Pons (tissue), 1 donor: ENCODE data around the gene FZR1.
A peak's percentile ranks its signal among the peaks of the same experiment; 100 is the strongest.

Source experiments
- DNase-seq: peaks from one replicate; pipeline ENCODE4 v3.0.0-alpha.2; 2016; ENCODE audit warnings: low spot score

FZR1 gene

DNA sequence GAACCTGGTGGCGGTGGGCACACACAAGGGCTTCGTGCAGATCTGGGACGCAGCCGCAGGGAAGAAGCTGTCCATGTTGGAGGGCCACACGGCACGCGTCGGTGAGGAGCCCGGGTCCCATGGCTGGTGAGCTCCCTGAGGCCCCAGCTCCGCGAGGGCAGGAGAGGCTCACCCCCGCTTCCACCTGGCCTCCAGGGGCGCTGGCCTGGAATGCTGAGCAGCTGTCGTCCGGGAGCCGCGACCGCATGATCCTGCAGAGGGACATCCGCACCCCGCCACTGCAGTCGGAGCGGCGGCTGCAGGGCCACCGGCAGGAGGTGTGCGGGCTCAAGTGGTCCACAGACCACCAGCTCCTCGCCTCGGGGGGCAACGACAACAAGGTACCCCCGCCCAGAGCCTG lies 25.6 kb downstream of the FZR1 start:
- DNase-seq = no peak

DNA sequence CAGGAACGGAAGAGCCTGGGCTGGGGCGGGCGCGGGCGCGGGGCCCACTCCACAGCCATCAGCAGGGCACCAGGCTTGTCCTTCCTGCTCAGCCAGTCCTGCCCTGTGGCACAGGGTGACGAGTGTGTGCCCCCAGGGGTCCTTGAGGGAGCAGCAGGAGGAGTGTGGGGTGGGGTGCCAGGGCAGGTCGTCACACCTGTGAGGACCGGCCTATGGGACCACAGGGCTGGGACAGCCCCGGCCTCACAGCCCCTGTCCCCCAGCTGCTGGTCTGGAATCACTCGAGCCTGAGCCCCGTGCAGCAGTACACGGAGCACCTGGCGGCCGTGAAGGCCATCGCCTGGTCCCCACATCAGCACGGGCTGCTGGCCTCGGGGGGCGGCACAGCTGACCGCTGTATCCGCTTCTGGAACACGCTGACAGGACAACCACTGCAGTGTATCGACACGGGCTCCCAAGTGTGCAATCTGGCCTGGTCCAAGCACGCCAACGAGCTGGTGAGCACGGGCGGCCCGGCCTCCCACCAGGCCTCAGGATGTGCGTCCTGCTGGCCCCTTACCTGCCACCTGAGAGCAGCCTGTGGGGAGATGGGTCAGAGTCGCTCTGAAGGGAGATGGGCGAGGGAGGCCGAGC lies 26.2 kb downstream of the FZR1 start:
- DNase-seq = no peak

DNA sequence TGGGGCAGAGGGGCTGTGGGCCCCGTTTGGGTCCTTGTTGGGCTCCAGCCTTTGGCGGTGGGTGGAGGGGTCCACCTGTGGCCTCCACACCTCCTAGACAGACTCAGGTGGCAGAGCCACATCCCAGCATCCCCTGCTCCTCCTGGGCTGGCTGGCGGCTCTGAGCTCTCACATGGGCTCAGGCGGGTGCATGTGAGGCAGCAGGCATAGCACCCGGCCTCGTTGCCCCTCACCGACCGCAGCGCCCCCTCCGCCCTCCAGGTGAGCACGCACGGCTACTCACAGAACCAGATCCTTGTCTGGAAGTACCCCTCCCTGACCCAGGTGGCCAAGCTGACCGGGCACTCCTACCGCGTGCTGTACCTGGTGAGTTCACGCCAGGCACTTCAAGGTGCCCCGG lies 26.9 kb downstream of the FZR1 start:
- DNase-seq = no peak

DNA sequence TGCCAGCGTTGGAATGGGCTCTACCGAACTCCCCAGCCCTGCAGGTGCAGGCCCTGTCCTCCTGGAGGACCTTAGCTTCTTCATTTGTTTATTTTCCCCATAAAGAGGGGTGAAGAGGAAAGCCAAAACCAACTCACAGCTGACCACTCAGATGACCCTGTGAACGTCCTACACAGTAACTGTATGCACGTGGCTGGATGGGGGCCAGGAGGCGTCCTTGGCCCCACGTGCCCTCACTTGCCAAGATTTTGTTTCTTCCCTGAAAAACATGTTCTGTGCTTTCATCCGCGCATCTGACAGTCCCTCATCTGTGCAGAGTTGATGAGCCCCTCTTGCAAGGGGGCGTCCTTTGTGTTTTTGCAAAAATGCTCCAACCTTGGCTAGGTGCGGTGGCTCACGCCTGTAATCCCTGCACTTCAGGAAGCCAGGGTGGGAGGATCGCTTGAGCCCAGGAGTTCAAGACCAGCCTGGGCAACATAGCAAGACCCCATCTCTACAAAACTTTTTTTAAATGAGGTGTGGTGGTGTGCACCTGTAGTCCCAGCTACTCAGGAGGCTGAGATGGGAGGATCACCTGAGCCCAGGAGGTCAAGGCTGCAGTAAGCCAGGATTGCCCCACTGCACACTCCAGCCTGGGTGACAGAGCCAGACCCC lies 27.6 kb downstream of the FZR1 start:
- DNase-seq = no peak

DNA sequence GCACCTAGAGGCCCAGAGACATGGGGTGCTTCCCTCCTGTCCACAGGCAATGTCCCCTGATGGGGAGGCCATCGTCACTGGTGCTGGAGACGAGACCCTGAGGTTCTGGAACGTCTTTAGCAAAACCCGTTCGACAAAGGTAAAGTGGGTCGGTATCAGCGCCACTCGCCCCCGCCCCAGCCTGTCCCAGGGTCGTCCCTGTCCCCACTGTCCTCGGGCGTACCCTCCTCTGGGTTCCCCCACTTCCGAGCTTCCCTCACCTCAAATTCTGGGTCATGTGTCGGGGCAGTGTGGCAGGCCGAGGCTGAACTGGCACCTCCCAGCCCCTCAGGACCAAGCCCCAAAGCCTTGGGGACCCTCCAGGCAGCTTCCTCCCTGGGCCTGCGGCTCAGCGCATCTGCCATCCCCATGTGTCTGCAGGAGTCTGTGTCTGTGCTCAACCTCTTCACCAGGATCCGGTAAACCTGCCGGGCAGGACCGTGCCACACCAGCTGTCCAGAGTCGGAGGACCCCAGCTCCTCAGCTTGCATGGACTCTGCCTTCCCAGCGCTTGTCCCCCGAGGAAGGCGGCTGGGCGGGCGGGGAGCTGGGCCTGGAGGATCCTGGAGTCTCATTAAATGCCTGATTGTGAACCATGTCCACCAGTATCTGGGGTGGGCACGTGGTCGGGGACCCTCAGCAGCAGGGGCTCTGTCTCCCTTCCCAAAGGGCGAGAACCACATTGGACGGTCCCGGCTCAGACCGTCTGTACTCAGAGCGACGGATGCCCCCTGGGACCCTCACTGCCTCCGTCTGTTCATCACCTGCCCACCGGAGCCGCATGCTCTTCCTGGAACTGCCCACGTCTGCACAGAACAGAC lies 28.5 kb downstream of the FZR1 start:
- no peak for DNase-seq

DNA sequence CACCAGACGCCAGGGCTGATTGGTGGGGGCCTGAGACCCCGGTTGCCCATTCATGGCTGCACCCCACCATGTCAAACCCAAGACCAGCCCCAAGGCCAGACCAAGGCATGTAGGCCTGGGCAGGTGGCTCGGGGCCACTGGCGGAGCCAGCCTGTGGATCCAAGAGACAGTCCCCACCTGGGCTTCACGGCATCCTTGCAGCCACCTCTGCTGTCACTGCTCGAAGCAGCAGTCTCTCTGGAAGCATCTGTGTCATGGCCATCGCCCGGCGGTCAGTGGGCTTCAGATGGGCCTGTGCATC lies 29.1 kb downstream of the FZR1 start:
- DNase-seq = no peak

DNA sequence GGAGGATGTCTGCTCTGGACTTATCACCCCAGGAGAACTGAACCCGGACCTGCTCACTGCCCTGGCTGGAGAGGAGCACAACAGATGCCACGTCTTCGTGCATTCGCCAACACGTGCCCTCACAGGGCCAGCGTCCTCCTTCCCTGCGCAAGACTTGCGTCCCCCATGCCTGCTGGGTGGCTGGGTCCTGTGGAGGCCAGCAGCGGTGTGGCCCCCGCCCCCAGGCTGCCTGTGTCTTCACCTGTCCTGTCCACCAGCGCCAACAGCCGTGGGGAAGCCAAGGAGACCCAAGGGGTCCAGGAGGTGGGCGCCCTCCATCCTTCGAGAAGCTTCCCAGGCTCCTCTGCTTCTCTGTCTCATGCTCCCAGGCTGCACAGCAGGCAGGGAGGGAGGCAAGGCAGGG lies 29.5 kb downstream of the FZR1 start:
- DNase-seq = no peak

DNA sequence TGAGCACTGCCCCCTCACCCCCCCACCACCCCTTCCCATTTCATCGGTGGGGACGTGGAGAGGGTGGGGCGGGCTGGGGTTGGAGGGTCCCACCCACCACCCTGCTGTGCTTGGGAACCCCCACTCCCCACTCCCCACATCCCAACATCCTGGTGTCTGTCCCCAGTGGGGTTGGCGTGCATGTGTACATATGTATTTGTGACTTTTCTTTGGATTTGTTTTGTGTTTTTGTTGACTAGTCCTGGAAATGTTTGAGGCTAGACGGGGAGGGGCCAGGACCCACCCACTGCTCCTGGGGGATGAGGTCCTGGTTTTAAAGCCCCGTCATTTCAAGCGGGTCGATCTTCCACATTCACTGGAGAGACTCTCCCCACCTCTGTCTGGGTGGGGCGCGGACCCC lies 29.9 kb downstream of the FZR1 start:
- no peak for DNase-seq

DNA sequence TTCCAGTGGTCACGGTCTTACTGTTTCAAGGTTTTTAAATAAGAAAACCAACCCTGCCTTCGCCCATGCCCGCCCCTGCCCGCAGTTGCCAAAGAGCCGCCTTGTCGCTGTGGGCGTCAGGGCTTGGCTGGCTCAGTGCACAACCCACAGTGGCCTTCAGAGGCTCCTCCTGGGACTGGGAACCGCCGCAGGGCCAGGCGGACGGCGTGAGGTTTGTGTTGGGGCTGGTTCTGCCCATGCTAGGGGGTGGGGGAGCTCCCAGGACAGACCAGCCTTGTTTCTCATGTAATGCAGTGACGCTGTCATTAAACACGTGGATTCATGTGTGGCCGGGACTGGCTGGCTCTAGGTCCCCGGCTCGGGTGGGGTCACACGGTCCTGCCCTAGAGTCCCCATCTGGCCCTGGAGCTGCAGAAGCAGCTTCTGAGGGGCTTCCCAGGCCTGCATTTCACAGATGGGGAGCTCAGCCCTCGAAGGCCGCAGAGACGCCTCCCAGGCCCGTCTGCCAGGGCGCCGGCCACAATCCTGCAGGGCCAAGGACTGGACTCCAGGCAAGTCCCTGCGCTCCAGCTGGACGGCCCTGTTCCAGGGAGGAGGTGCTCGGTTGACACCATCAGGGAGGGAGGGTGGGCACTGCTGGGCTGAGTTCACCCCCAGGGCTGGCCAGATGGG lies 30.5 kb downstream of the FZR1 start:
- DNase-seq = peak; percentile 86

DNA sequence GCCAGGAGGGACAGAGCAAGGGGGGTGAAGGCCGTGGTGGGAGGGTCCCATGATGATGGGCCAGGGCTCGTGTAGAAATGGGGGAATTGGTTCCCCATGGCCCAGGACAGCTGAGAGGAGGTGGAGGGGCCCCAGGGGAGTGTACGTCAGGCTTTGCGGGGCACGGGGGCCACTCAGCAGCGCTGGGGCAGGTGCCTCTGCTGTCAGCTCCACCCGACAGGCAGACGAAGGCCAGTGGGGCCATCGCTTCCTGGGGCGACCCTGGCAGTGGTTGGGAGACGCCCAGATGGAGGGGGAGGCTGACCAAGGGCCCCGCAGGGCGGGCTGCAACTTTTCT lies 31.0 kb downstream of the FZR1 start:
- no peak for DNase-seq

DNA sequence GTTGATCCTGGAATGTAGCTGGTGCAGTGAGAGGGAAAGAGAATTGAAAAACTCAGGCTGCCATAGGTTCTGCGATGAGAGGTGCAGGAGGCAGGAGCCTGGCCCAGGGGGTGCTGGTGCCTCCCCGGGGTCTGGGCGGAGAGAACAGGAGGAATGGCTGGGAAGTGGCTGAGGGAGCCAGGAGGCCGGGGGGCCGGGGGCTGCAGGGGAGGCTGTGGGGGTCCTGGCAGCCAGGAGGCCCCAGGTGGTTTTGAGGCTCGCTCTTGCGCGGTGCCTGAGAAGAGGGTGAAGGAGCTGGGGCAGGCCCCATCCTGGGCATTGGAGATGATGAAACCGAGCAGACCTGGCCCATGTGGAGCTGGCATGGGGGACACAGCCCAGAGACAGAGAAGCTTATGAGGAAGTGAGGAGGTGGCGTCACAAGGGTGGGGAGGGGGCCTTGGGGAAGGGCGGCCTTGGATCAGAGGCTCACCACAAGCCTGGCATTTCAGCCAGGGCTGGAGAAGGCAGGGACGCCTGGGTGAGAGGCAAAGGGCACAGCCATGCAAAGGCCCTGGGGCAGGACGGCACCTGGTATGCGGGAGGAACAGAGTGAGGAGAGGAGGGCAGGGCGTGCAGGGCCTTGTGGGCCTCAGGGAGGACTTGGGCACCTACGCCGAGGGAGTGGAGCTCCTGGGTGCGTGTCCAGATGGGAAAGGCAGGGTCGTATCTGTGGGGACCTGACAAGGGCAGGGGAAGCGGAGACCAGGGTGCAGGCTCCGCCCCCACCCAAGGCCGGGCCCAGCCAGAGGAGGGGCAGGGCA lies 31.5 kb downstream of the FZR1 start:
- DNase-seq = no peak

DNA sequence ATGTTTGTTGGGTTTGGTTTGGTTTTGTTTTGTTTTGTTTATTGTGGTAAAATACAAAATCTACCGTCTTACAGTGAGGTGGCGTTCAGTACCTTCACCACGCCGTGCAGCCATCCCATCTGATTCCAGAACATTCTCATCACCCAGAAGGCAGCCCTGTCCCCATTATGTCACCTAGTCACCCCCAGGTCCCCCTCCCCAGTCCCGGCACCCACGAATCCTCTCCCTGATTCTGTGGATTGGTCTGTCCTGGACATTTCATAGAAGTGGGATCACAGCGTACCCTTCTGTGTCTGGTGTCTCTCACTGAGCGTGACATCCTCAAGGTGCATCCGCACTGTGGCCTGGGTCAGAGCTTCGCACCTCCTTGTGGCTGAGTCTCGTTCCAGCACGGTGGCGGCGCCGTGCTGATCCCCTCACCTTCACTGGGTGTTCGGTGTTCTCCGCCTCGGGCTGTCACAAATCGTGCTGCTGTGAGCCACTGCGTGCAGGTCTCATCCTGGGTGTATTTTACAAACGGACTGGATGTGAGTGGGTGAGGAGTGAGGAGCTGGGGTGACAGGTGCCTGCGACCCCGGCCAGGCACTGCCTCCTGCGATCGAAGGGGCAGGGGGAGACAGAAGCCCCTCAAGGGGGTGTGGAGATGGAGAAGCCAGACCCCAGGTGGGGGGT lies 32.3 kb downstream of the FZR1 start:
- no peak for DNase-seq

DNA sequence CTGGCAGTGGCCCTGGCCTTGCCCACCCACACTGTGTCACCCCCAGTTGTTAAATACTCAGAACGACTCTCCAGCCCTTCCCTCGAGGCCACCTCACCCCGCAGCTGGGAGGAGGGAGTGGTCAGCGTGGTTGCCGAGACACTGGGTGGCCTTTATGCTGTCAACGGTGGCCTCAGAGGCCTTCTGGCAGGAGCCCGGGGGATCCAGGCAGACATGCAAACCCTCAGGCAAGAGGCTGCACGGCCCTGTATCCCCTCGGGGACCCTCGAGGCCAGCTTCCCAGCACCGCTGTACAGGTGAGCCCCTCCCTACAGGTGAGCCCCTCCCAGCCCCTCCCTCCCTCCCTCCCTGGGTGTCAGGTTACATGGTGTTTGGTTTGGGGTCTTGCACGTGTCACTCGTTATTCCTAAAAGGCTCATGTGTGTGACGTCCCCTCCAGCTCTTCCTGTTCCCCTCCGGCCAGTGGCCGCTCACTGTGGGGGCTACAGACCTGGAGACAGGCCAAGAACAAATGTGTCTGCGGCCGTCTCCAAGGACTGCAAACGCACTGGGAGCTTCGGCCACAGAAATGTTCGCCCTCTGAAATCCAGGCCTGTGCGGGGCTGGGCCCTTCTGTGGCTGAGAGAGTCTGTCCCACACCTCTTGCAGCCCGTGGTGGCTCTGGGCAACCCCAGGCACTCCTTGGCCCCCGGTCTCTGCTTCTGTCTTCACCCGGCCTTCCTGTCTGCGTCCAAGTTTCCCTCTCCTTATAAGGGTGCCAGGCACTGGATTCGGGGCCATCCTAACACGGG lies 33.0 kb downstream of the FZR1 start, which contains the start of gene TEKTIP1:
TSS of gene TEKTIP1 (plus strand) at position 210 of the 791 bp plus-strand sequence. CDS start at position 214, 4 bp downstream.
- DNase-seq = peak; percentile 46

DNA sequence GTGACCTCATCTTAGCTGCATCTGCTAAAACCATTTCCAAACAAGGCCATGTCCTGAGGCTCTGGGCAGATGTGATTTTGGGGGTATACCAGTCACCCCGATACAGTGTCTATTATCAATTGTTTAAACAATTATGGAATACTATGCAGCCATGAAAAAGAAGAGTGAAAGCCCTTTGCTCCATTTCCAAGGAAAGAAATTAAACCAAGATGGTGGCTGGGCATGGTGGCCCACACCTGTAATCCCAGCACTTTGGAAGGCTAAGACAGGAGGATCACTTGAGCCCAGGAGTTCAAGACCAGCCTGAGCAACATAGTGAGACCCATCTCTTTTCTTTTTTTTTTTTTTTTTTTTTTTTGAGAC lies 33.6 kb downstream of the FZR1 start:
- no peak for DNase-seq

DNA sequence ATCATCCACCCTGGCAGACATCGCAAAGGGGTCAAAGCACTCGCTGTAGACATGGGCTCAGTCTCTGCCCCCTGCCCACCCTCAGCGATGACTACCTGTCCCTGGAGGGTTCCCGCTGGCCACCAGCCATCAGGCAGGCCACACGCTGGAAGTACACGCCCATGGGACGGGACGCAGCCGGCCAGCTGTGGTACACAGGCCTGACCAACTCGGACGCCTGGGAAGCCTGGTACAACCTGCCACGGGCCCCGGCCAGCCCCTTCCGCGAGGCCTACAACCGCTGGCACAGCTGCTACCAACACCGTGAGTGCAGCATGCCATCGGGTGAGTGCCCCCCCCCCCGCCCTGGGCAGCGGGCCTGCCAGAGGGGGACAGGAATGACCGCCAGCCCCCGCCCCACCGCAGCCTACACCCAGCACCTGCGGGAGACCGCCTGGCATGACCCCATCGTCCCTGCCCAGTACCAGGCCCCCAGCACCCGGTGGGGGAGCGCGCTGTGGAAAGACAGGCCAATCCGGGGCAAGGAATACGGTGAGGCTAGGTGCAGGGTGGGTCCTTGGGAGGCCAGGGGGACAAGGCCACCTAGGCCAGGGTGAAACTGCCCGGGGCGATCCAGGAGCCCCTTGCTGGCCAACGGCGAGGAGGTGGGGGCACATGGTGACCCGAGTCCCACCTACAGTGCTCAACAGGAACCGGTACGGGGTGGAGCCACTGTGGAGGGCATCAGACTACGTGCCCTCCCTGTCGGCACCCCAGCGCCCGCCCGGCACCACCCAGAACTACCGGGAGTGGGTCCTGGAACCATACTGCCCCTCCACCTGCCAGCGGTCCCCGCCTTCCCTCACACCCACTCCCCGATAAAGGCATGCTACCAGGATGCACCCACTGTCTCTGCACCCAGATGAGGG lies 37.3 kb downstream of the FZR1 start:
- DNase-seq = peak; percentile 76

DNA sequence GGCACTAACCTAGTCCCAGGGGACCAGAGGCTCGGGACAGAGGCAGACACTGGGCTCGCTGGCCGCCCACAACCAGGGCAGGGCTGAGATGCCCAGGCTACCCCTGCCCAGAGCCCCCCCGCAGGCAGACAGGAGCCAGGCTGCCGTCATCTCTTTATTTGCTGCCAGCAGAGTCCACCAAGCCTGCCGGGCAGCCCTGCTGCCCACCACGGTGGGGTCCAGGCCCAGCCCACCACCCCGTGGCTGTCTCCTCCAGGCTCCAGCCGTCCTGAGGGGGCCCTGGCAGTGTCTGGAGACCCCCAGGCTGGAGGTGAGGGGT lies 37.9 kb downstream of the FZR1 start:
- peak; percentile 14 for DNase-seq

DNA sequence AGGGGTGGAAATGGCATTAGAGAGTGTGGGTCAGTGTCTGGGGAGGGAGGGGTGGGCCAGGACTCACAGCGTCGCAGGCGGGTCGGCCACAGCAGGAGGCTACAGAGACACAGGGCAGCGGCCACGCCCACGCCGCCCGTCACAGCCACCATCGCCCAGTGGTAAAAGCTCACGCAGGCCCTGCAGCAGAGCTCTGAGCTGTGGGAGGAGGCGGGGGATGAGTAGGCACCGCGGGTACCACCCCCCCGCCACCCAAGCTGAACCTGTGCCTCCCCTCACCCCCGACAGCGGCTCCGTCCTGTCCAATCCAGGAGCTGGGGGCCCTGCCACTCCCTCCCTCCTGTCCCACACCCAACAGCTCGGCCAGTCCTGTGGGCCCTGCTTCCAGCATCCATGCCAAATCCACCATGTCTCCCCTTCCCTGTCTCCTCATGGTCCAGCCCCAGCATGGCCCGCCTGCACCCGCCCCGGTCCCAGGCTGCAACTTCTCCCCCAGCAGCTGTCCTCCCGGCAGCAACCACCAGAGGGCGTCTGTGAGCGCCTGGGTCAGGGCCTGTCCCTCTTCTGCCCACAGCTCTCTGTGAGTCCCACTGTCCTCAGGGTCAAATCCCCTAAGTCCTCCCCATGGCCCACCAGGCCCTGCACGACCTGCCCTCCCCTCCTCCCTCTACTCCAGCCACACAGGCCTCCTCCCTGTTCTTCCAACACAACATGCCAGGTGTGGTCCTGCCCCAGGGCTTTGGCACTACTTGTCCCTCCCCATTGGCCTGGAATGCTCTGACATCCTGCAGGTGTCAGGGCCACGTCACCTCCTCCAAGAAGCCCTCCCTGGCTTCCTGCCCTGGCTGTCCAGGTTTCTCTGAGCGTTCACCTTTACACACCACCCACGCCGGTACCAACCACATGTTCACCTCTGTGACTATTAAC lies 38.9 kb downstream of the FZR1 start:
- DNase-seq = peak; percentile 82

DNA sequence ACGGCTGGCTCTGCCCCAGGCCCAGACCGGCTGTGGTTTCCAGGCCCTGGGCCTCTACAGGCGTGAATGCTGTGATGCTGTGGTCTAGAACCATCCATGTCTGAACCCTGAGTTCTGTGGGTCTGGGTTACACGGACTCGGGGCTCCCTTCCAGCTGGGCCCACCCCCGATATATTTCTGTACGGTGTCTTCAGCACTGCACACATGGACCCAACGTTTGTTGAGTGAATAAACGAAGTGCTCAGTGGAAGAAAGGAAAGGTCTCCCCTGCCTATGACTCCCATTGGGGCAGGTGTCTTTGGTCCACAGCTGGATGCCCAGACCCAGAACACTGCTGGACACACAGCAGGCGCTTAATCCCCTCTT lies 39.5 kb downstream of the FZR1 start:
- DNase-seq = peak; percentile 8

DNA sequence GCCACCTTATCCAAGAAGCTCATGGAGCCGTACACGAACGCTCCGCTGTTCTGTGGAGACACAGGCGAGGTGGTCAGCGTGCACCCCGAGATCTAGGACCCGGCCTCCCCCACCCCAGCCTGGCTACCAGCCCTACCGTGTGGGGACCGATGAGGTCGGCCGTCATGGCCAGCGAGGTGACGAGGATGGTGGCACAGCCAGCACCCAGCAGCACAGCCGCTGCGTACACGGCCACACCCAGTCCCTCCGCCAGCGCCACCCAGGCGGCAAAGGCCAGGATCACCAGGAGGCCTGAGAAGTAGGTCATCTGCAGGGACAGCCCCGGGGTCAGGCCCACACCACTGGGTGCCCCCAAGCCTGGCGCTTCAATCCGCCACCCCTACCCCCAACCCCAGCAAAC lies 40.0 kb downstream of the FZR1 start:
- no peak for DNase-seq
